ENCODE measurements around the gene RPL29.

Gene RPL29

GRCh38 chr3:52014613-52015012 lies 18.9 kb upstream of the RPL29 start:
- Histone ChIP-seq H3K4me3 (replicated peaks; ENCODE audit: insufficient read depth, low read length) (no peak overlapping the region), H3K27ac (replicated peaks) (no peak overlapping the region), H3K27me3 (ENCODE audit: insufficient read depth, poor library complexity, severe bottlenecking) (no peaks in the 10 kb centered on the region)
- TF ChIP-seq SPI1 (IDR thresholded peaks at IDR 0.05; ENCODE audit: borderline replicate concordance, low read depth) (no peak), GABPA (IDR thresholded peaks at IDR 0.05; ENCODE audit: low read depth) (no peak), CTCF (IDR thresholded peaks at IDR 0.05; ENCODE audit: insufficient read depth, low read length) (no peak)
- DNase-seq (ENCODE audit: low read depth in 1 of 2, low spot score in 1 of 2) = no peak

GRCh38 chr3:52013802-52014598 lies 18.3 kb upstream of the RPL29 start:
- no peak for TF ChIP-seq GABPA (IDR thresholded peaks at IDR 0.05; ENCODE audit: low read depth)
- no peak for TF ChIP-seq POLR2AphosphoS5 (IDR thresholded peaks at IDR 0.05; ENCODE audit: low read depth)
- no peak for TF ChIP-seq SPI1 (IDR thresholded peaks at IDR 0.05; ENCODE audit: borderline replicate concordance, low read depth)
- no peak for TF ChIP-seq REST (IDR thresholded peaks at IDR 0.05; ENCODE audit: insufficient replicate concordance, low read depth)
- TF ChIP-seq CTCF (IDR thresholded peaks at IDR 0.05; ENCODE audit: insufficient read depth, low read length) = no peak
- H3K4me3 ChIP-seq (replicated peaks; ENCODE audit: insufficient read depth, low read length) = no peak overlapping the region

GRCh38 chr3:52012699-52013098 lies 17.0 kb upstream of the RPL29 start:
- TF ChIP-seq GABPA (IDR thresholded peaks at IDR 0.05; ENCODE audit: low read depth) = no peak
- TF ChIP-seq REST (IDR thresholded peaks at IDR 0.05; ENCODE audit: insufficient replicate concordance, low read depth) = no peak
- H3K27ac ChIP-seq (replicated peaks) = no peak overlapping the region
- H3K27me3 ChIP-seq (ENCODE audit: insufficient read depth, poor library complexity, severe bottlenecking) = no peaks in the 10 kb centered on the region

More at GRCh38 chr3:52013802-52014598, 18.3 kb upstream of the RPL29 start:
- no peak overlapping the region for H3K27ac ChIP-seq (replicated peaks)
- no peak for DNase-seq (ENCODE audit: low read depth in 1 of 2, low spot score in 1 of 2)
- no peaks in the 10 kb centered on the region for H3K27me3 ChIP-seq (ENCODE audit: insufficient read depth, poor library complexity, severe bottlenecking)

GRCh38 chr3:52010431-52010830 lies 14.7 kb upstream of the RPL29 start:
- H3K4me3 ChIP-seq (replicated peaks; ENCODE audit: insufficient read depth, low read length) = no peak overlapping the region
- H3K27ac ChIP-seq (replicated peaks) = no peak overlapping the region
- no peak for TF ChIP-seq REST (IDR thresholded peaks at IDR 0.05; ENCODE audit: insufficient replicate concordance, low read depth)
- no peak for TF ChIP-seq POLR2AphosphoS5 (IDR thresholded peaks at IDR 0.05; ENCODE audit: low read depth)
- no peak for TF ChIP-seq CTCF (IDR thresholded peaks at IDR 0.05; ENCODE audit: insufficient read depth, low read length)
- no peak for TF ChIP-seq SPI1 (IDR thresholded peaks at IDR 0.05; ENCODE audit: borderline replicate concordance, low read depth)
- TF ChIP-seq GABPA (IDR thresholded peaks at IDR 0.05; ENCODE audit: low read depth) = no peak
- no peaks in the 10 kb centered on the region for H3K27me3 ChIP-seq (ENCODE audit: insufficient read depth, poor library complexity, severe bottlenecking)
- DNase-seq (ENCODE audit: low read depth in 1 of 2, low spot score in 1 of 2) = no peak

More at GRCh38 chr3:52012699-52013098, 17.0 kb upstream of the RPL29 start:
- no peak for DNase-seq (ENCODE audit: low read depth in 1 of 2, low spot score in 1 of 2)
- no peak overlapping the region for H3K4me3 ChIP-seq (replicated peaks; ENCODE audit: insufficient read depth, low read length)

Measured in HL-60 (cell line).